Endothelial cell of umbilical vein (primary cell): ENCODE results near the gene SPRED1. TPM values are rescaled to one million over a fixed set of nuclear protein-coding genes. Genes with fewer than 3 reads are reported as not detected.

Source experiments
- BruUV-seq: library from RNA; stranded (reverse); fragments of 400-500 nt; replicated peaks from 2 replicates; lab custom pipeline; 2021; lab: Mats Ljungman, UMichigan
- CTCF ChIA-PET: fragments of 300-600, 350-600 bp; sonication (Branson Sonifier 250); formaldehyde crosslinking; loops from one replicate; lab custom pipeline; 2021; ENCODE audit warnings: antibody characterized with exemption, inconsistent platforms; lab: Charles Lee
- POLR2A ChIA-PET: fragments of 300-600, 350-600 bp; sonication (Branson Sonifier 250); formaldehyde crosslinking; loops from one replicate; lab custom pipeline; 2021; ENCODE audit warnings: antibody characterized with exemption, inconsistent platforms; lab: Charles Lee
- DNase-seq: peaks from one replicate; pipeline ENCODE4 v3.0.0-alpha.2; 2011; ENCODE audit warnings: low read depth, low spot score
- FAIRE-seq: peaks from 2 replicates; lab custom pipeline; 2011; peaks lifted over from hg19 to GRCh38; lab: Jason Lieb, UNC
- H2AFZ ChIP-seq: 2 replicates; pipeline ENCODE4 v1.6.0; 2012; ENCODE audit warnings: low read depth, low read length, control low read depth, inconsistent platforms
- H3K27ac ChIP-seq: 2 replicates; pipeline ENCODE4 v1.5.1; 2011; ENCODE audit warnings: low read depth, mild to moderate bottlenecking, control low read depth, low read length, moderate library complexity; ENCODE audit not compliant: insufficient read depth
- H3K27me3 ChIP-seq, 2 experiments: 2 replicates each; pipeline versions ENCODE4 v1.6.0 to v1.6.1; 2011; ENCODE audit warnings: low read length in 2 of 2, mixed read lengths in 1 of 2; ENCODE audit not compliant: control insufficient read depth in 2 of 2, insufficient read depth in 2 of 2
- H3K36me3 ChIP-seq, 2 experiments: 2 replicates in 1 of 2; 3 replicates in 1 of 2; pipeline ENCODE4 v1.5.1; 2011; ENCODE audit warnings: low read length in 2 of 2, mild to moderate bottlenecking in 1 of 2, moderate library complexity in 1 of 2; ENCODE audit not compliant: control insufficient read depth in 2 of 2, insufficient read depth in 2 of 2; ENCODE audit errors: extremely low read depth in 1 of 2
- H3K4me1 ChIP-seq: 3 replicates; pipeline ENCODE4 v1.5.1; 2011; ENCODE audit warnings: mild to moderate bottlenecking, low read length; ENCODE audit not compliant: control insufficient read depth, insufficient read depth; ENCODE audit errors: extremely low read depth
- H3K4me2 ChIP-seq: 2 replicates; pipeline ENCODE4 v1.6.1; 2011; ENCODE audit warnings: low read length, control low read depth, mixed read lengths; ENCODE audit not compliant: insufficient read depth
- H3K4me3 ChIP-seq, 3 experiments: fragments of 200-600 bp in 1 of 3; sonication (generic), shearing (Covaris generic) in 1 of 3; replicated peaks in 1 of 3; 2 replicates each; pipeline ENCODE4 v1.5.1; 2011 to 2016; ENCODE audit warnings: control low read depth in 3 of 3, low read length in 3 of 3, mild to moderate bottlenecking in 2 of 3, inconsistent platforms in 1 of 3, low read depth in 1 of 3, moderate library complexity in 1 of 3; ENCODE audit not compliant: insufficient read depth in 1 of 3
- H3K79me2 ChIP-seq: 2 replicates; pipeline ENCODE4 v1.6.0; 2012; ENCODE audit warnings: low read length, inconsistent platforms; ENCODE audit not compliant: control insufficient read depth, insufficient read depth
- H3K9ac ChIP-seq: replicated peaks from 2 replicates; pipeline ENCODE3; 2011; ENCODE audit warnings: low read length, control low read depth; ENCODE audit not compliant: insufficient read depth; ENCODE audit errors: extremely low read depth
- H3K9me1 ChIP-seq: replicated peaks from 3 replicates; pipeline ENCODE4 v1.6.0; 2011; ENCODE audit warnings: mild to moderate bottlenecking, low read length; ENCODE audit not compliant: control insufficient read depth, insufficient read depth; ENCODE audit errors: extremely low read depth
- H3K9me3 ChIP-seq: replicated peaks from 2 replicates; pipeline ENCODE4 v1.5.1; 2012; ENCODE audit warnings: low read length, inconsistent platforms; ENCODE audit not compliant: control insufficient read depth, insufficient read depth
- H4K20me1 ChIP-seq: replicated peaks from 2 replicates; pipeline ENCODE3; 2011; ENCODE audit warnings: mild to moderate bottlenecking, low read length; ENCODE audit not compliant: control insufficient read depth, insufficient read depth; ENCODE audit errors: extremely low read depth
- EZH2 ChIP-seq: IDR thresholded peaks from 2 replicates; pipeline ENCODE4 v1.6.1; 2012; ENCODE audit warnings: borderline replicate concordance, low read depth, mild to moderate bottlenecking, moderate library complexity, low read length, inconsistent platforms; ENCODE audit not compliant: severe bottlenecking
- FOS ChIP-seq: IDR thresholded peaks from 2 replicates; pipeline ENCODE4 v1.6.1; 2011; ENCODE audit warnings: mild to moderate bottlenecking, low read length, moderate library complexity, borderline replicate concordance; ENCODE audit not compliant: insufficient read depth
- GATA2 ChIP-seq: IDR thresholded peaks from 2 replicates; pipeline ENCODE4 v1.7.0; 2011; ENCODE audit warnings: low read depth, mild to moderate bottlenecking, moderate library complexity, mixed read lengths, low read length; ENCODE audit not compliant: insufficient read length, insufficient read depth
- JUN ChIP-seq: IDR thresholded peaks from 2 replicates; pipeline ENCODE4 v1.6.1; 2011; ENCODE audit warnings: borderline replicate concordance, low read depth; ENCODE audit not compliant: insufficient read length, insufficient read depth
- MYC ChIP-seq: IDR thresholded peaks from one replicate; pipeline ENCODE4 v1.6.1; 2011; ENCODE audit warnings: mild to moderate bottlenecking, low read depth, low read length
- POLR2A ChIP-seq: IDR thresholded peaks from 2 replicates; pipeline ENCODE4 v1.6.1; 2012; ENCODE audit warnings: low read depth, mild to moderate bottlenecking, control low read depth, low read length
- POLR2AphosphoS5 ChIP-seq: IDR thresholded peaks from 2 replicates; pipeline ENCODE4 v1.6.1; 2012; ENCODE audit warnings: low read depth, mild to moderate bottlenecking, control low read depth, low read length, moderate library complexity; ENCODE audit not compliant: insufficient read depth
- dilution Hi-C: fragments of 300-500 bp; cut with MboI; formaldehyde crosslinking; loops from one replicate; pipeline ENCODE4 v1.15.0; 2019; ENCODE audit warnings: low sequenced_read_pairs; ENCODE audit not compliant: extremely low pct_ligation_motif_present
- intact Hi-C: fragments of 100-400 bp; cut with micrococcal nuclease; formaldehyde crosslinking; loops from one replicate; pipeline ENCODE4 v1.10.0; 2022
- polyA plus RNA-seq, 4 experiments: library from polyadenylated mRNA; depleted of rRNA in 3 of 4; stranded (reverse) in 3 of 4; unstranded in 1 of 4; fragments of >200 nt; gene quantifications; 2 replicates each; pipeline versions ENCODE4 v1.2.1 to v1.2.3, GENCODE V29; 2011 to 2012; ENCODE audit warnings: missing spikeins in 1 of 4
- total RNA-seq: library from RNA; stranded (reverse); gene quantifications from 2 replicates; pipeline ENCODE4 v1.2.3, GENCODE V29; 2021
- TF ChIP-seq, protein P1 (sequence below): IDR thresholded peaks from 2 replicates; pipeline ENCODE4 v1.6.1; 2011; ENCODE audit not compliant: insufficient read depth, insufficient read length
- TF ChIP-seq, protein P2 (sequence below), 2 donors: IDR thresholded peaks; 1 replicate in 1 of 2; 2 replicates in 1 of 2; pipeline ENCODE4 v1.5.1; 2011; ENCODE audit warnings: low read length in 2 of 2, mild to moderate bottlenecking in 2 of 2, moderate library complexity in 2 of 2, control low read depth in 1 of 2, inconsistent platforms in 1 of 2, low read depth in 1 of 2; ENCODE audit not compliant: insufficient read depth in 1 of 2; ENCODE audit errors: extremely low read depth in 1 of 2

SPRED1 gene
- total and polyA plus RNA-seq, 2 donors (not counting 3 experiments of a cell fraction or from before 2014, with no cell fraction given): 1.3 to 10.7 TPM

GRCh38 chr15:38217788-38218609 is 34.6 kb upstream of the SPRED1 start:
- Histone ChIP-seq H3K9me1 (no peaks in the 10 kb centered on the region), H3K4me2 (no peak overlapping the region), H3K4me3 (no peak overlapping the region), H2AFZ (no peak overlapping the region), H3K4me1 (no peaks in the 10 kb centered on the region), H3K27me3 (peaks cover 8 to 17% of the 10 kb centered on the region in 2 experiments), H3K36me3 (no peaks in the 10 kb centered on the region), H4K20me1 (no peaks in the 10 kb centered on the region), H3K9me3 (no peaks in the 10 kb centered on the region), H3K79me2 (no peaks in the 10 kb centered on the region), H3K9ac (no peak overlapping the region), H3K27ac (no peak overlapping the region)
- ChIA-PET CTCF (interaction anchor here (1.0 to 2.3 kb wide), 2 partner anchors 8 to 11 kb away, joined by 3 to 6 read pairs; no protein-coding TSS in a partner anchor), POLR2A (no interaction called here)
- no peak for FAIRE-seq
- no TSS peak for BruUV-seq
- dilution Hi-C loops: no loop called here
- intact Hi-C loops: no loop called here
- DNase-seq: no peak
- TF ChIP-seq MYC (no peak), EZH2 (no peak), FOS (no peak), GATA2 (no peak), POLR2AphosphoS5 (no peak), JUN (no peak), POLR2A (no peak)
- TF ChIP-seq, protein P1, sequence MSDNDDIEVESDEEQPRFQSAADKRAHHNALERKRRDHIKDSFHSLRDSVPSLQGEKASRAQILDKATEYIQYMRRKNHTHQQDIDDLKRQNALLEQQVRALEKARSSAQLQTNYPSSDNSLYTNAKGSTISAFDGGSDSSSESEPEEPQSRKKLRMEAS: no peak
- TF ChIP-seq, protein P2, sequence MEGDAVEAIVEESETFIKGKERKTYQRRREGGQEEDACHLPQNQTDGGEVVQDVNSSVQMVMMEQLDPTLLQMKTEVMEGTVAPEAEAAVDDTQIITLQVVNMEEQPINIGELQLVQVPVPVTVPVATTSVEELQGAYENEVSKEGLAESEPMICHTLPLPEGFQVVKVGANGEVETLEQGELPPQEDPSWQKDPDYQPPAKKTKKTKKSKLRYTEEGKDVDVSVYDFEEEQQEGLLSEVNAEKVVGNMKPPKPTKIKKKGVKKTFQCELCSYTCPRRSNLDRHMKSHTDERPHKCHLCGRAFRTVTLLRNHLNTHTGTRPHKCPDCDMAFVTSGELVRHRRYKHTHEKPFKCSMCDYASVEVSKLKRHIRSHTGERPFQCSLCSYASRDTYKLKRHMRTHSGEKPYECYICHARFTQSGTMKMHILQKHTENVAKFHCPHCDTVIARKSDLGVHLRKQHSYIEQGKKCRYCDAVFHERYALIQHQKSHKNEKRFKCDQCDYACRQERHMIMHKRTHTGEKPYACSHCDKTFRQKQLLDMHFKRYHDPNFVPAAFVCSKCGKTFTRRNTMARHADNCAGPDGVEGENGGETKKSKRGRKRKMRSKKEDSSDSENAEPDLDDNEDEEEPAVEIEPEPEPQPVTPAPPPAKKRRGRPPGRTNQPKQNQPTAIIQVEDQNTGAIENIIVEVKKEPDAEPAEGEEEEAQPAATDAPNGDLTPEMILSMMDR (IDR thresholded peaks at IDR 0.05; ENCODE audit: extremely low read depth in 1 of 2, insufficient read depth in 1 of 2, low read depth in 1 of 2, low read length in 2 of 2): no peak
